K562 (cell line): Measurements from ENCODE around the gene DAAM1. TPM values are rescaled to one million over a fixed set of nuclear protein-coding genes. Genes with fewer than 3 reads are reported as not detected.

ENCODE experiments used
- ATAC-seq: fragments of 200-7000 bp; cut with Tn5 transposase; 3 replicates; pipeline ENCODE4 v1.9.1; 2020; ENCODE audit warnings: moderate library complexity
- BruUV-seq: library from RNA; stranded (reverse); fragments of 400-500 nt; replicated peaks from 2 replicates; lab custom pipeline; 2021; lab: Mats Ljungman, UMichigan
- CTCF ChIA-PET: fragments of 300-600 bp; formaldehyde crosslinking; extraction: SDS; loops from one replicate; lab custom pipeline; 2021; ENCODE audit warnings: low intra/inter-chr PET ratio; lab: Yijun Ruan, JAX
- POLR2A ChIA-PET: fragments of 300-600, 350-650 bp; sonication (Branson Sonifier 250); formaldehyde crosslinking; extraction: SDS; loops from one replicate; lab custom pipeline; 2021; ENCODE audit warnings: antibody characterized with exemption, inconsistent platforms; lab: Yijun Ruan, JAX
- DNase-seq, 4 experiments: peaks; one replicate each; pipeline versions ENCODE4 v3.0.0 to v3.0.0-alpha.2; 2011 to 2018; ENCODE audit warnings: low spot score in 3 of 4, mixed read lengths in 3 of 4; ENCODE audit errors: extremely low read depth in 1 of 4
- FAIRE-seq: peaks from 2 replicates; lab custom pipeline; 2011; peaks lifted over from hg19 to GRCh38; lab: Jason Lieb, UNC
- H2AFZ ChIP-seq: 2 replicates; pipeline ENCODE4 v1.6.0; 2011; ENCODE audit warnings: low read depth, low read length, control low read depth, inconsistent platforms
- H3K27ac ChIP-seq: fragments of 200-600 bp; 3 replicates; pipeline ENCODE4 v1.8.0; 2011; ENCODE audit warnings: low read depth, mild to moderate bottlenecking, control low read depth, inconsistent platforms, low read length, moderate library complexity, mixed read lengths; ENCODE audit errors: extremely low read depth
- H3K27me3 ChIP-seq, 2 experiments: fragments of 300-600 bp in 1 of 2; 2 replicates in 1 of 2; 3 replicates in 1 of 2; pipeline versions ENCODE4 v1.6.0 to v1.8.0; 2011; ENCODE audit warnings: inconsistent platforms in 2 of 2, low read length in 2 of 2, mild to moderate bottlenecking in 1 of 2, mixed read lengths in 1 of 2, moderate library complexity in 1 of 2; ENCODE audit not compliant: control insufficient read depth in 2 of 2, insufficient read depth in 2 of 2
- H3K36me3 ChIP-seq: fragments of 300-600 bp; 3 replicates; pipeline ENCODE4 v1.8.0; 2011; ENCODE audit warnings: mild to moderate bottlenecking, low read length, inconsistent platforms; ENCODE audit not compliant: control insufficient read depth, insufficient read depth
- H3K4me1 ChIP-seq, 2 experiments: fragments of 200-600 bp in 1 of 2; replicated peaks in 1 of 2; 2 replicates in 1 of 2; 3 replicates in 1 of 2; pipeline versions ENCODE4 v1.5.1 to v1.8.0; 2011; ENCODE audit warnings: inconsistent platforms in 2 of 2, low read length in 2 of 2, mild to moderate bottlenecking in 1 of 2, mixed read lengths in 1 of 2, moderate library complexity in 1 of 2; ENCODE audit not compliant: control insufficient read depth in 2 of 2, insufficient read depth in 2 of 2
- H3K4me2 ChIP-seq: 2 replicates; pipeline ENCODE4 v1.6.1; 2011; ENCODE audit warnings: low read length, control low read depth, inconsistent platforms, mixed read lengths; ENCODE audit not compliant: insufficient read depth
- H3K4me3 ChIP-seq: fragments of 200-600 bp; sonication (generic), shearing (Covaris generic); 2 replicates; pipeline ENCODE4 v1.5.1; 2016; ENCODE audit warnings: control low read depth, inconsistent platforms
- H3K79me2 ChIP-seq: fragments of 200-600 bp; 3 replicates; pipeline ENCODE4 v1.8.0; 2011; ENCODE audit warnings: low read length, inconsistent platforms; ENCODE audit not compliant: control insufficient read depth, insufficient read depth
- H3K9ac ChIP-seq, 2 experiments: 2 replicates each; pipeline versions ENCODE4 v1.6.0 to v1.6.1; 2011; ENCODE audit warnings: low read depth in 2 of 2, low read length in 2 of 2, control low read depth in 1 of 2, inconsistent platforms in 1 of 2, mild to moderate bottlenecking in 1 of 2, mixed read lengths in 1 of 2; ENCODE audit not compliant: insufficient read depth in 1 of 2
- H3K9me1 ChIP-seq: one replicate; pipeline ENCODE4 v1.6.0; 2011; ENCODE audit warnings: inconsistent platforms, mild to moderate bottlenecking, low read length, moderate library complexity; ENCODE audit not compliant: control insufficient read depth, insufficient read depth
- H3K9me3 ChIP-seq: replicated peaks from 2 replicates; pipeline ENCODE4 v1.5.1; 2011; ENCODE audit warnings: low read depth, low read length, inconsistent platforms; ENCODE audit not compliant: control insufficient read depth, insufficient read depth
- H4K20me1 ChIP-seq: replicated peaks from 2 replicates; pipeline ENCODE4 v1.6.1; 2011; ENCODE audit warnings: low read length, inconsistent platforms, mixed read lengths; ENCODE audit not compliant: control insufficient read depth, insufficient read depth
- ATF3 ChIP-seq, 2 experiments: fragments of 450-650 bp in 1 of 2; sonication (generic) in 1 of 2; formaldehyde crosslinking in 1 of 2; IDR thresholded peaks in 1 of 2; conservative IDR thresholded peaks in 1 of 2; 2 replicates each; pipeline versions ENCODE4 v1.6.1 to v1.8.1; 2016 to 2023; ENCODE audit warnings: mild to moderate bottlenecking in 2 of 2, moderate library complexity in 2 of 2, inconsistent platforms in 1 of 2, missing genetic modification reagents in 1 of 2
- FUS ChIP-seq: fragments of 200-400 bp; formaldehyde crosslinking; optimal IDR thresholded peaks from 2 replicates; pipeline ENCODE3; 2017; ENCODE audit warnings: low read depth, low read length
- KLF10 ChIP-seq: fragments of 250-450 bp; sonication (Bioruptor Pico); IDR thresholded peaks from 2 replicates; pipeline ENCODE4 v1.6.1; 2021; ENCODE audit warnings: matching md5 sums
- PHB ChIP-seq: fragments of 250-450 bp; sonication (Bioruptor Pico); IDR thresholded peaks from 2 replicates; pipeline ENCODE4 v1.5.0; 2021
- ZNF146 ChIP-seq: IDR thresholded peaks from one replicate; pipeline ENCODE4 v1.6.1; 2018; ENCODE audit warnings: missing compliant biosample characterization; ENCODE audit not compliant: unreplicated experiment
- ZNF212 ChIP-seq: fragments of 450-650 bp; formaldehyde crosslinking; IDR thresholded peaks from 2 replicates; pipeline ENCODE4 v1.4.0; 2020; ENCODE audit warnings: mild to moderate bottlenecking
- ZNF444 ChIP-seq: fragments of 250-450 bp; sonication (Bioruptor Pico); IDR thresholded peaks from 2 replicates; pipeline ENCODE4 v1.4.0; 2020; ENCODE audit warnings: mild to moderate bottlenecking, moderate library complexity
- ZSCAN32 ChIP-seq: fragments of 450-650 bp; formaldehyde crosslinking; IDR thresholded peaks from 2 replicates; pipeline ENCODE4 v1.4.0; 2020; ENCODE audit warnings: mild to moderate bottlenecking, moderate library complexity
- WGBS: fragments of 100-300 bp; shearing (Covaris generic); methylation state at CpG from one replicate; pipeline ENCODE4 v1.1.6; 2016; ENCODE audit warnings: low coverage, mixed read lengths; ENCODE audit not compliant: insufficient coverage; ENCODE audit errors: missing lambda C conversion rate; 5-methylcytosine and 5-hydroxymethylcytosine counted together
- in situ Hi-C: fragments of 300-500 bp; cut with MboI; formaldehyde crosslinking; loops from 4 replicates; pipeline ENCODE4 v1.15.0; 2018; ENCODE audit warnings: inconsistent platforms, mixed read lengths
- intact Hi-C: fragments of 100-400 bp; cut with micrococcal nuclease; formaldehyde crosslinking; loops from 2 replicates; pipeline ENCODE4 v1.14.2; 2022
- polyA plus RNA-seq, 8 experiments: library from polyadenylated mRNA; depleted of rRNA in 4 of 8; stranded (reverse) in 5 of 8; unstranded in 3 of 8; fragments of >200 nt; fragmentation: Nextera tagmentation in 2 of 8; fragmentation: Illumina TruSeq in 1 of 8; extraction: Ambion mirVana in 2 of 8; extraction: Trizol in 1 of 8; gene quantifications; 2 replicates each; pipeline versions ENCODE4 v1.2.1 to v1.2.3, GENCODE V29; 2011 to 2014; ENCODE audit warnings: inconsistent platforms in 1 of 8, missing spikeins in 1 of 8
- total RNA-seq, 7 experiments: library from RNA; depleted of rRNA in 6 of 7; stranded (reverse); fragments of >200 nt in 6 of 7; fragmentation: Illumina TruSeq in 2 of 7; extraction: Trizol in 2 of 7; gene quantifications; 2 replicates each; pipeline versions ENCODE4 v1.2.1 to v1.2.3, GENCODE V29; 2011 to 2021; ENCODE audit warnings: low replicate concordance in 1 of 7
- TF ChIP-seq, protein P1 (sequence below): fragments of 450-650 bp; IDR thresholded peaks from 2 replicates; pipeline ENCODE4 v1.6.1; 2016; ENCODE audit warnings: mild to moderate bottlenecking, moderate library complexity

Gene DAAM1
- total and polyA plus RNA-seq, 9 of the 15 experiments (the other 6 are each of a cell fraction or from before 2014, with no cell fraction given) = 3.6 to 11.6 (median 6.7) TPM

GRCh38 chr14:59346796-59347510 lies 158.5 kb downstream of the DAAM1 start:
- POLR2A ChIA-PET = no interaction called here
- Histone ChIP-seq H3K9ac (no peak overlapping the region), H2AFZ (no peak overlapping the region), H3K4me2 (no peak overlapping the region), H3K9me3 (no peaks in the 10 kb centered on the region), H4K20me1 (no peaks in the 10 kb centered on the region), H3K4me1 (no peaks in the 10 kb centered on the region; a peak in 1 of 5 replicates), H3K4me3 (no peak overlapping the region), H3K27me3 (no peaks in the 10 kb centered on the region), H3K36me3 (peaks cover 3% of the 10 kb centered on the region; the same call in 1 of the 3 replicates), H3K79me2 (no peaks in the 10 kb centered on the region), H3K9me1 (no peaks in the 10 kb centered on the region), H3K27ac (no peak overlapping the region)
- ATAC-seq (no peak), FAIRE-seq (no peak), DNase-seq (no peak)
- in situ Hi-C loops = no loop called here
- 36% methylated on average over 5 of the region's 5 CpGs for WGBS
- CTCF ChIA-PET = no interaction called here
- intact Hi-C loops = no loop called here
- no TSS peak for BruUV-seq
- TF ChIP-seq PHB (CRISPR knock-in tag) (no peak), FUS (no peak), KLF10 (no peak), ZNF212 (CRISPR knock-in tag) (no peak), ZSCAN32 (CRISPR knock-in tag) (no peak), ZNF444 (CRISPR knock-in tag) (no peak), ZNF146 (no peak), ATF3 (IDR thresholded peaks at IDR 0.05) (no peak), ATF3 (CRISPR knock-in tag; conservative IDR thresholded peaks at IDR 0.05) (no peak)
- TF ChIP-seq, protein P1, sequence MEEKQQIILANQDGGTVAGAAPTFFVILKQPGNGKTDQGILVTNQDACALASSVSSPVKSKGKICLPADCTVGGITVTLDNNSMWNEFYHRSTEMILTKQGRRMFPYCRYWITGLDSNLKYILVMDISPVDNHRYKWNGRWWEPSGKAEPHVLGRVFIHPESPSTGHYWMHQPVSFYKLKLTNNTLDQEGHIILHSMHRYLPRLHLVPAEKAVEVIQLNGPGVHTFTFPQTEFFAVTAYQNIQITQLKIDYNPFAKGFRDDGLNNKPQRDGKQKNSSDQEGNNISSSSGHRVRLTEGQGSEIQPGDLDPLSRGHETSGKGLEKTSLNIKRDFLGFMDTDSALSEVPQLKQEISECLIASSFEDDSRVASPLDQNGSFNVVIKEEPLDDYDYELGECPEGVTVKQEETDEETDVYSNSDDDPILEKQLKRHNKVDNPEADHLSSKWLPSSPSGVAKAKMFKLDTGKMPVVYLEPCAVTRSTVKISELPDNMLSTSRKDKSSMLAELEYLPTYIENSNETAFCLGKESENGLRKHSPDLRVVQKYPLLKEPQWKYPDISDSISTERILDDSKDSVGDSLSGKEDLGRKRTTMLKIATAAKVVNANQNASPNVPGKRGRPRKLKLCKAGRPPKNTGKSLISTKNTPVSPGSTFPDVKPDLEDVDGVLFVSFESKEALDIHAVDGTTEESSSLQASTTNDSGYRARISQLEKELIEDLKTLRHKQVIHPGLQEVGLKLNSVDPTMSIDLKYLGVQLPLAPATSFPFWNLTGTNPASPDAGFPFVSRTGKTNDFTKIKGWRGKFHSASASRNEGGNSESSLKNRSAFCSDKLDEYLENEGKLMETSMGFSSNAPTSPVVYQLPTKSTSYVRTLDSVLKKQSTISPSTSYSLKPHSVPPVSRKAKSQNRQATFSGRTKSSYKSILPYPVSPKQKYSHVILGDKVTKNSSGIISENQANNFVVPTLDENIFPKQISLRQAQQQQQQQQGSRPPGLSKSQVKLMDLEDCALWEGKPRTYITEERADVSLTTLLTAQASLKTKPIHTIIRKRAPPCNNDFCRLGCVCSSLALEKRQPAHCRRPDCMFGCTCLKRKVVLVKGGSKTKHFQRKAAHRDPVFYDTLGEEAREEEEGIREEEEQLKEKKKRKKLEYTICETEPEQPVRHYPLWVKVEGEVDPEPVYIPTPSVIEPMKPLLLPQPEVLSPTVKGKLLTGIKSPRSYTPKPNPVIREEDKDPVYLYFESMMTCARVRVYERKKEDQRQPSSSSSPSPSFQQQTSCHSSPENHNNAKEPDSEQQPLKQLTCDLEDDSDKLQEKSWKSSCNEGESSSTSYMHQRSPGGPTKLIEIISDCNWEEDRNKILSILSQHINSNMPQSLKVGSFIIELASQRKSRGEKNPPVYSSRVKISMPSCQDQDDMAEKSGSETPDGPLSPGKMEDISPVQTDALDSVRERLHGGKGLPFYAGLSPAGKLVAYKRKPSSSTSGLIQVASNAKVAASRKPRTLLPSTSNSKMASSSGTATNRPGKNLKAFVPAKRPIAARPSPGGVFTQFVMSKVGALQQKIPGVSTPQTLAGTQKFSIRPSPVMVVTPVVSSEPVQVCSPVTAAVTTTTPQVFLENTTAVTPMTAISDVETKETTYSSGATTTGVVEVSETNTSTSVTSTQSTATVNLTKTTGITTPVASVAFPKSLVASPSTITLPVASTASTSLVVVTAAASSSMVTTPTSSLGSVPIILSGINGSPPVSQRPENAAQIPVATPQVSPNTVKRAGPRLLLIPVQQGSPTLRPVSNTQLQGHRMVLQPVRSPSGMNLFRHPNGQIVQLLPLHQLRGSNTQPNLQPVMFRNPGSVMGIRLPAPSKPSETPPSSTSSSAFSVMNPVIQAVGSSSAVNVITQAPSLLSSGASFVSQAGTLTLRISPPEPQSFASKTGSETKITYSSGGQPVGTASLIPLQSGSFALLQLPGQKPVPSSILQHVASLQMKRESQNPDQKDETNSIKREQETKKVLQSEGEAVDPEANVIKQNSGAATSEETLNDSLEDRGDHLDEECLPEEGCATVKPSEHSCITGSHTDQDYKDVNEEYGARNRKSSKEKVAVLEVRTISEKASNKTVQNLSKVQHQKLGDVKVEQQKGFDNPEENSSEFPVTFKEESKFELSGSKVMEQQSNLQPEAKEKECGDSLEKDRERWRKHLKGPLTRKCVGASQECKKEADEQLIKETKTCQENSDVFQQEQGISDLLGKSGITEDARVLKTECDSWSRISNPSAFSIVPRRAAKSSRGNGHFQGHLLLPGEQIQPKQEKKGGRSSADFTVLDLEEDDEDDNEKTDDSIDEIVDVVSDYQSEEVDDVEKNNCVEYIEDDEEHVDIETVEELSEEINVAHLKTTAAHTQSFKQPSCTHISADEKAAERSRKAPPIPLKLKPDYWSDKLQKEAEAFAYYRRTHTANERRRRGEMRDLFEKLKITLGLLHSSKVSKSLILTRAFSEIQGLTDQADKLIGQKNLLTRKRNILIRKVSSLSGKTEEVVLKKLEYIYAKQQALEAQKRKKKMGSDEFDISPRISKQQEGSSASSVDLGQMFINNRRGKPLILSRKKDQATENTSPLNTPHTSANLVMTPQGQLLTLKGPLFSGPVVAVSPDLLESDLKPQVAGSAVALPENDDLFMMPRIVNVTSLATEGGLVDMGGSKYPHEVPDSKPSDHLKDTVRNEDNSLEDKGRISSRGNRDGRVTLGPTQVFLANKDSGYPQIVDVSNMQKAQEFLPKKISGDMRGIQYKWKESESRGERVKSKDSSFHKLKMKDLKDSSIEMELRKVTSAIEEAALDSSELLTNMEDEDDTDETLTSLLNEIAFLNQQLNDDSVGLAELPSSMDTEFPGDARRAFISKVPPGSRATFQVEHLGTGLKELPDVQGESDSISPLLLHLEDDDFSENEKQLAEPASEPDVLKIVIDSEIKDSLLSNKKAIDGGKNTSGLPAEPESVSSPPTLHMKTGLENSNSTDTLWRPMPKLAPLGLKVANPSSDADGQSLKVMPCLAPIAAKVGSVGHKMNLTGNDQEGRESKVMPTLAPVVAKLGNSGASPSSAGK = no peak
